Ovary (tissue), 9 donors: ENCODE measurements around the gene NIN. TPM values are rescaled to one million over a fixed set of nuclear protein-coding genes. Genes with fewer than 3 reads are reported as not detected.

Experiments
- DNase-seq, 5 donors: peaks; one replicate each; pipeline ENCODE4 v3.0.0-alpha.2; 2019 to 2020
- H3K27ac ChIP-seq, 2 donors: fragments of 200-600 bp; one replicate each; pipeline versions ENCODE4 v1.5.1 to v1.8.0; 2019 to 2022
- H3K27me3 ChIP-seq: fragments of 200-600 bp; one replicate; pipeline ENCODE4 v1.8.0; 2022
- H3K36me3 ChIP-seq: fragments of 200-600 bp; sonication (generic); one replicate; pipeline ENCODE4 v1.5.1; 2019
- H3K4me1 ChIP-seq: one replicate; pipeline ENCODE4 v1.8.1; 2013; ENCODE audit warnings: mild to moderate bottlenecking, moderate library complexity; ENCODE audit not compliant: insufficient read depth
- H3K4me3 ChIP-seq: fragments of 200-600 bp; sonication (generic); one replicate; pipeline ENCODE4 v1.5.1; 2017
- H3K9me3 ChIP-seq, 2 donors: fragments of 200-600 bp in 1 of 2; sonication (generic) in 1 of 2; one replicate each; pipeline versions ENCODE4 v1.5.1 to v1.8.1; 2013 to 2019; ENCODE audit warnings: mild to moderate bottlenecking in 1 of 2, moderate library complexity in 1 of 2
- CTCF ChIP-seq, 3 donors: fragments of 450-650 bp in 2 of 3; fragments of 200-600 bp in 1 of 3; IDR thresholded peaks; one replicate each; pipeline versions ENCODE4 v1.5.1 to v1.8.0; 2016 to 2022; ENCODE audit warnings: antibody characterized with exemption in 3 of 3, mild to moderate bottlenecking in 1 of 3
- EP300 ChIP-seq: sonication (generic); formaldehyde crosslinking; IDR thresholded peaks from one replicate; pipeline ENCODE4 v1.6.1; 2017; ENCODE audit warnings: antibody characterized with exemption
- POLR2A ChIP-seq: fragments of 450-650 bp; IDR thresholded peaks from one replicate; pipeline ENCODE4 v1.6.1; 2017; ENCODE audit warnings: antibody characterized with exemption, mild to moderate bottlenecking, moderate library complexity
- WGBS, 3 donors: extraction: QIAGEN DNeasy Blood & Tissue Kit in 1 of 3; methylation state at CpG; one replicate each; pipeline versions ENCODE4 v1.1.5 to v1.1.7; 2013 to 2017; 5-methylcytosine and 5-hydroxymethylcytosine counted together
- intact Hi-C, 4 donors: fragments of 100-400 bp; cut with DNase I; formaldehyde crosslinking; loops; one replicate each; pipeline versions ENCODE4 v1.11.0 to v1.15.1; 2022 to 2023
- polyA plus RNA-seq, 2 donors: library from polyadenylated mRNA; stranded (reverse); fragments of 200-250 nt in 1 of 2; fragments of 350-450 nt in 1 of 2; fragmentation: Illumina TruSeq in 1 of 2; extraction: RNeasy Lipid Tissue Mini Kit (QIAGEN cat#74804) in 1 of 2; gene quantifications; one replicate each; pipeline ENCODE4 v1.2.3, GENCODE V29; 2013 to 2014
- total RNA-seq, 7 donors: library from RNA; depleted of rRNA in 2 of 7; stranded (reverse); fragments of >200 nt in 2 of 7; fragmentation: NEBNext Ultra II Directional in 3 of 7; extraction: Animal tissue kit (Norgen Biotek cat#: 25700) in 3 of 7; gene quantifications; one replicate each; pipeline versions ENCODE4 v1.1.0 to v1.2.4, GENCODE V29; 2016 to 2023
- donor health status: DM: no; HTN: no; CAD: no; lungs with moderate emphysema.
- donor health status: DM: no; HTN: no; CAD: no.
- donor health status: Bipolar disorder and iron deficiency.
- donor health status: DM: yes; HTN: yes; CAD: no.
- donor health status: DM: no; HTN: no; CAD: no.
- donor health status: DM: yes; HTN: yes; CAD: no.

Gene NIN
- total and polyA plus RNA-seq, 9 donors: 6.4 to 32.4 (median 28.0) TPM

- WGBS, 3 donors: 19 to 50% (median 31%) methylated on average over 10 of the region's 10 CpGs
- Histone ChIP-seq H3K27ac (peak overlapping the region in 1 of 2 donors; percentile 60), H3K27me3 (no peaks in the 10 kb centered on the region), H3K4me1 (peaks cover 10% of the 10 kb centered on the region), H3K9me3 (no peaks in the 10 kb centered on the region), H3K4me3 (no peak overlapping the region), H3K36me3 (no peaks in the 10 kb centered on the region)
- intact Hi-C loops: no loop called here
- TF ChIP-seq EP300: no peak
- no peak for TF ChIP-seq CTCF (IDR thresholded peaks at IDR 0.05)
- no peak for TF ChIP-seq POLR2A
- no peak for DNase-seq
Measured at GRCh38 chr14:50823762-50824636, 7.0 kb downstream of the NIN start.

- Histone ChIP-seq H3K36me3 (no peaks in the 10 kb centered on the region), H3K4me1 (peaks cover 10% of the 10 kb centered on the region), H3K9me3 (no peaks in the 10 kb centered on the region), H3K27me3 (no peaks in the 10 kb centered on the region), H3K27ac (peak overlapping the region in 1 of 2 donors; percentile 60), H3K4me3 (no peak overlapping the region)
- intact Hi-C loops: no loop called here
- DNase-seq: no peak
- WGBS, 3 donors: 7 to 24% (median 13%) methylated on average over 11 of the region's 11 CpGs
- TF ChIP-seq EP300: no peak
- TF ChIP-seq CTCF (IDR thresholded peaks at IDR 0.05): no peak
- TF ChIP-seq POLR2A: no peak
Measured at GRCh38 chr14:50823051-50823761, 7.8 kb downstream of the NIN start.

GRCh38 chr14:50822501-50823042, 8.4 kb downstream of the NIN start:
- no peaks in the 10 kb centered on the region for H3K9me3 ChIP-seq
- H3K27me3 ChIP-seq: no peaks in the 10 kb centered on the region
- no peaks in the 10 kb centered on the region for H3K36me3 ChIP-seq
- DNase-seq: no peak
- 64 to 81% (median 80%) methylated on average over 11 of the region's 11 CpGs for WGBS, 3 donors
- TF ChIP-seq EP300 (no peak), CTCF (IDR thresholded peaks at IDR 0.05) (no peak), POLR2A (no peak)
- peaks cover 10% of the 10 kb centered on the region for H3K4me1 ChIP-seq
- H3K27ac ChIP-seq: peak overlapping the region in 1 of 2 donors; percentile 60
- intact Hi-C loops: no loop called here
- no peak overlapping the region for H3K4me3 ChIP-seq

GRCh38 chr14:50821510-50822464, 9.2 kb downstream of the NIN start:
- no peak for DNase-seq
- no peak overlapping the region for H3K27ac ChIP-seq
- 77 to 81% (median 81%) methylated on average over 13 of the region's 13 CpGs for WGBS, 3 donors
- no peaks in the 10 kb centered on the region for H3K27me3 ChIP-seq
- no peak overlapping the region for H3K4me3 ChIP-seq
- H3K36me3 ChIP-seq: no peaks in the 10 kb centered on the region
- TF ChIP-seq EP300 (no peak), POLR2A (no peak), CTCF (IDR thresholded peaks at IDR 0.05) (no peak)
- intact Hi-C loops: no loop called here
- peaks cover 10% of the 10 kb centered on the region for H3K4me1 ChIP-seq
- H3K9me3 ChIP-seq: no peaks in the 10 kb centered on the region
